HTR-8/SVneo (cell line): ENCODE measurements around the gene RPL29.

ENCODE experiments used
- DNase-seq: peaks from one replicate; pipeline ENCODE4 v3.0.0; 2011; ENCODE audit warnings: low spot score, mixed read lengths; ENCODE audit not compliant: insufficient read length
- FAIRE-seq: peaks from 2 replicates; lab custom pipeline; 2011; peaks lifted over from hg19 to GRCh38; lab: Jason Lieb, UNC

Gene RPL29

GRCh38 chr3:51986010-51986947, 9.4 kb downstream of the RPL29 start:
- FAIRE-seq, result no peak

GRCh38 chr3:51985063-51985462, 10.6 kb downstream of the RPL29 start:
- no peak for FAIRE-seq
- DNase-seq, result no peak

More at GRCh38 chr3:51986010-51986947, 9.4 kb downstream of the RPL29 start:
- no peak for DNase-seq

GRCh38 chr3:51984269-51984647, 11.4 kb downstream of the RPL29 start:
- DNase-seq (no peak), FAIRE-seq (no peak)

GRCh38 chr3:51983578-51984268, 12.0 kb downstream of the RPL29 start:
- DNase-seq, result no peak
- no peak for FAIRE-seq

GRCh38 chr3:51982838-51983577, 12.7 kb downstream of the RPL29 start, which contains the start of gene ACY1:
Gene ACY1, plus strand, starts transcription at chr3:51983535. Its CDS starts 530 bp downstream, at chr3:51984065.
- DNase-seq (peak; percentile 93), FAIRE-seq (peak; percentile 98)

GRCh38 chr3:51982352-51982837, 13.3 kb downstream of the RPL29 start:
- peak; percentile 75 for DNase-seq
- FAIRE-seq, result no peak

GRCh38 chr3:51980253-51980652, 15.4 kb downstream of the RPL29 start:
- DNase-seq (no peak), FAIRE-seq (no peak)

GRCh38 chr3:51978143-51978502, 17.6 kb downstream of the RPL29 start:
- DNase-seq (no peak), FAIRE-seq (no peak)

GRCh38 chr3:51977446-51978142, 18.1 kb downstream of the RPL29 start:
- no peak for FAIRE-seq
- no peak for DNase-seq

GRCh38 chr3:51975852-51976549, 19.7 kb downstream of the RPL29 start:
- no peak for FAIRE-seq

GRCh38 chr3:51974963-51975851, 20.5 kb downstream of the RPL29 start, which contains the start of gene ABHD14A:
Gene ABHD14A, plus strand, starts transcription at chr3:51975064. Its CDS starts 72 bp downstream, at chr3:51975136.
- peak; percentile 91 for FAIRE-seq
- DNase-seq, result peak; percentile 88

More at GRCh38 chr3:51975852-51976549, 19.7 kb downstream of the RPL29 start:
- no peak for DNase-seq

GRCh38 chr3:51974277-51974962, 21.3 kb downstream of the RPL29 start:
- DNase-seq (no peak), FAIRE-seq (no peak)

- DNase-seq, result no peak
- FAIRE-seq, result no peak
These were observed 24.3 kb downstream of the RPL29 start for GRCh38 chr3:51971350-51971749.

- FAIRE-seq (no peak), DNase-seq (no peak)
These were observed 24.9 kb downstream of the RPL29 start for GRCh38 chr3:51970606-51971300.

GRCh38 chr3:51969841-51970240, 25.9 kb downstream of the RPL29 start:
- FAIRE-seq (no peak), DNase-seq (no peak)

- peak; percentile 82 for FAIRE-seq
These were observed 26.6 kb downstream of the RPL29 start for GRCh38 chr3:51968883-51969678.

More at GRCh38 chr3:51968883-51969678, 26.6 kb downstream of the RPL29 start:
- DNase-seq, result no peak
